ENCODE measurements around the gene SPSB3. TPM values are rescaled to one million over a fixed set of nuclear protein-coding genes. Genes with fewer than 3 reads are reported as not detected.

Gene SPSB3
- total and polyA plus RNA-seq, 2 experiments from 2014 or later, result 27.1 to 34.7 TPM

- Histone ChIP-seq H3K4me1 (ENCODE audit: insufficient read depth) (no peaks in the 10 kb centered on the region), H4K20me1 (replicated peaks; ENCODE audit: insufficient read depth) (no peaks in the 10 kb centered on the region), H3K79me2 (replicated peaks; ENCODE audit: insufficient read depth) (no peaks in the 10 kb centered on the region), H2AFZ (no peak overlapping the region), H3K27ac (ENCODE audit: low read depth) (no peak overlapping the region), H3K4me3 (no peak overlapping the region), H3K4me2 (no peak overlapping the region), H3K27me3 (ENCODE audit: insufficient read depth) (no peaks in the 10 kb centered on the region), H3F3A (replicated peaks; ENCODE audit: low read depth) (no peaks in the 10 kb centered on the region), H3K36me3 (ENCODE audit: insufficient read depth) (no peaks in the 10 kb centered on the region; the same call in 1 of the 2 replicates), H3K9me2 (ENCODE audit: insufficient read depth) (no peaks in the 10 kb centered on the region)
- no peak for DNase-seq (ENCODE audit: low spot score)
- Mint-ChIP-seq H3K27me3 (ENCODE audit: insufficient read depth, low read depth, poor library complexity) (peaks cover 12% of the 10 kb centered on the region), H3K9me3 (no peaks in the 10 kb centered on the region), H3K36me3 (ENCODE audit: low read depth) (peaks cover 26% of the 10 kb centered on the region), H3K4me1 (no peaks in the 10 kb centered on the region), H3K4me3 (no peak overlapping the region), H3K27ac (no peak overlapping the region)
- no peak for TF ChIP-seq EZH2phosphoT487 (IDR thresholded peaks at IDR 0.05; ENCODE audit: unreplicated experiment)
- no peak for TF ChIP-seq NANOG (IDR thresholded peaks at IDR 0.05; ENCODE audit: borderline replicate concordance)
- TF ChIP-seq ZNF114 (CRISPR knock-in tag; IDR thresholded peaks at IDR 0.05), result no peak
- no peak for TF ChIP-seq ZNF462 (CRISPR knock-in tag; IDR thresholded peaks at IDR 0.05)
- no peak for TF ChIP-seq REST (IDR thresholded peaks at IDR 0.05; ENCODE audit: unreplicated experiment)
- no peak for TF ChIP-seq STAT1 (IDR thresholded peaks at IDR 0.05; ENCODE audit: unreplicated experiment)
- TF ChIP-seq CREB1 (CRISPR knock-in tag; IDR thresholded peaks at IDR 0.05; ENCODE audit: low read depth), result no peak
- TF ChIP-seq CTCF (conservative IDR thresholded peaks at IDR 0.05; ENCODE audit: low read depth in 2 of 2), result no peak
- TF ChIP-seq POLR2AphosphoS5 (IDR thresholded peaks at IDR 0.05; ENCODE audit: low read depth), result no peak
- no peak for TF ChIP-seq EZH2 (IDR thresholded peaks at IDR 0.05; ENCODE audit: low read depth, unreplicated experiment)
- ATAC-seq, result no peak
These were observed 34.4 kb downstream of the SPSB3 start for GRCh38 chr16:1747934-1748333.

All from GM23338 (cell line).